Embryonic facial prominence (tissue), 1 donor: ENCODE results near the gene SNAPC4.

Experiments
- DNase-seq: peaks from one replicate; pipeline ENCODE4 v3.0.0-alpha.2; 2016; ENCODE audit errors: extremely low spot score

The SNAPC4 gene

GRCh38 chr9:136392538-136393449, 7.2 kb downstream of the SNAPC4 start:
- DNase-seq, result no peak

- no peak for DNase-seq
Observed at GRCh38 chr9:136391737-136392537, 8.0 kb downstream of the SNAPC4 start.

GRCh38 chr9:136389396-136389795, 10.6 kb downstream of the SNAPC4 start:
- no peak for DNase-seq

- no peak for DNase-seq
Observed at GRCh38 chr9:136387217-136387616, 12.8 kb downstream of the SNAPC4 start.

- DNase-seq, result no peak
Observed at GRCh38 chr9:136386018-136386417, 14.0 kb downstream of the SNAPC4 start.

GRCh38 chr9:136385015-136385414, 15.0 kb downstream of the SNAPC4 start:
- DNase-seq, result no peak

GRCh38 chr9:136383436-136383835, 16.5 kb downstream of the SNAPC4 start:
- DNase-seq, result no peak

- DNase-seq, result no peak
Observed at GRCh38 chr9:136381966-136382513, 17.9 kb downstream of the SNAPC4 start.

GRCh38 chr9:136381311-136381710, 18.7 kb downstream of the SNAPC4 start:
- no peak for DNase-seq

- DNase-seq, result no peak
Observed at GRCh38 chr9:136380381-136380780, 19.6 kb downstream of the SNAPC4 start.

- no peak for DNase-seq
Observed at GRCh38 chr9:136379891-136380290, 20.1 kb downstream of the SNAPC4 start.

GRCh38 chr9:136379401-136379800, 20.6 kb downstream of the SNAPC4 start:
- DNase-seq, result no peak

- no peak for DNase-seq
Observed at GRCh38 chr9:136379003-136379287, 21.0 kb downstream of the SNAPC4 start.

- DNase-seq, result no peak
Observed at GRCh38 chr9:136378170-136379002, 21.6 kb downstream of the SNAPC4 start.

- no peak for DNase-seq
Observed at GRCh38 chr9:136377341-136378169, 22.4 kb downstream of the SNAPC4 start.

GRCh38 chr9:136376457-136376856, 23.5 kb downstream of the SNAPC4 start:
- DNase-seq, result no peak

- DNase-seq, result no peak
Observed at GRCh38 chr9:136375096-136375495, 24.9 kb downstream of the SNAPC4 start.

- no peak for DNase-seq
Observed at GRCh38 chr9:136374183-136374575, 25.8 kb downstream of the SNAPC4 start.

- DNase-seq, result no peak
Observed at GRCh38 chr9:136373300-136374182, 26.4 kb downstream of the SNAPC4 start, which contains the start of gene CARD9. Gene CARD9, minus strand, starts transcription at chr9:136373669. Its CDS starts 1,591 bp downstream, at chr9:136372078.
